Keratinocyte (primary cell): ENCODE results near the gene PRKD2. TPM values are rescaled to one million over a fixed set of nuclear protein-coding genes. Genes with fewer than 3 reads are reported as not detected.

Experiments
- DNase-seq: peaks from one replicate; pipeline ENCODE4 v3.0.0-alpha.2; 2011; ENCODE audit warnings: low read depth, missing footprints, low spot score
- FAIRE-seq: peaks from 2 replicates; lab custom pipeline; 2011; peaks lifted over from hg19 to GRCh38; lab: Jason Lieb, UNC
- H2AFZ ChIP-seq: 2 replicates; pipeline ENCODE4 v1.6.0; 2012; ENCODE audit warnings: low read length, control low read depth, inconsistent platforms; ENCODE audit not compliant: control insufficient read depth
- H3K27ac ChIP-seq: 2 replicates; pipeline ENCODE4 v1.5.1; 2011; ENCODE audit warnings: low read length; ENCODE audit not compliant: control insufficient read depth, insufficient read depth
- H3K27me3 ChIP-seq: 3 replicates; pipeline ENCODE4 v1.6.0; 2011; ENCODE audit warnings: low read length; ENCODE audit not compliant: control insufficient read depth, insufficient read depth; ENCODE audit errors: extremely low read depth
- H3K36me3 ChIP-seq, 2 experiments: 2 replicates in 1 of 2; 3 replicates in 1 of 2; pipeline ENCODE4 v1.5.1; 2011; ENCODE audit warnings: low read length in 2 of 2, mild to moderate bottlenecking in 1 of 2; ENCODE audit not compliant: control insufficient read depth in 2 of 2, insufficient read depth in 2 of 2; ENCODE audit errors: extremely low read depth in 1 of 2
- H3K4me1 ChIP-seq: 3 replicates; pipeline ENCODE4 v1.5.1; 2011; ENCODE audit warnings: low read length; ENCODE audit not compliant: control insufficient read depth, insufficient read depth; ENCODE audit errors: extremely low read depth
- H3K4me2 ChIP-seq: 3 replicates; pipeline ENCODE4 v1.6.0; 2011; ENCODE audit warnings: low read depth, low read length; ENCODE audit not compliant: control insufficient read depth, insufficient read depth; ENCODE audit errors: extremely low read depth
- H3K4me3 ChIP-seq, 3 experiments: fragments of 200-600 bp in 1 of 3; sonication (generic) in 1 of 3; 2 replicates in 2 of 3; 3 replicates in 1 of 3; pipeline ENCODE4 v1.5.1; 2011 to 2016; ENCODE audit warnings: low read length in 3 of 3, mild to moderate bottlenecking in 3 of 3, control low read depth in 2 of 3, inconsistent platforms in 1 of 3, low read depth in 1 of 3, mixed read lengths in 1 of 3, mixed run types in 1 of 3, moderate library complexity in 1 of 3; ENCODE audit not compliant: control insufficient read depth in 2 of 3, insufficient read depth in 2 of 3; ENCODE audit errors: extremely low read depth in 1 of 3
- H3K79me2 ChIP-seq: 2 replicates; pipeline ENCODE4 v1.6.0; 2012; ENCODE audit warnings: low read length; ENCODE audit not compliant: control insufficient read depth, insufficient read depth
- H3K9ac ChIP-seq: 3 replicates; pipeline ENCODE4 v1.6.0; 2011; ENCODE audit warnings: low read length; ENCODE audit not compliant: control insufficient read depth, insufficient read depth; ENCODE audit errors: extremely low read depth
- H3K9me1 ChIP-seq: 3 replicates; pipeline ENCODE4 v1.6.0; 2011; ENCODE audit warnings: low read length; ENCODE audit not compliant: control insufficient read depth, insufficient read depth; ENCODE audit errors: extremely low read depth
- H3K9me3 ChIP-seq: 2 replicates; pipeline ENCODE4 v1.5.1; 2012; ENCODE audit warnings: low read depth, low read length; ENCODE audit not compliant: control insufficient read depth
- H4K20me1 ChIP-seq: 3 replicates; pipeline ENCODE4 v1.6.0; 2011; ENCODE audit warnings: low read length; ENCODE audit not compliant: control insufficient read depth, insufficient read depth; ENCODE audit errors: extremely low read depth
- CTCF ChIP-seq, 3 experiments: IDR thresholded peaks in 1 of 3; conservative IDR thresholded peaks in 1 of 3; optimal IDR thresholded peaks in 1 of 3; 2 replicates in 2 of 3; 3 replicates in 1 of 3; pipeline versions ENCODE3 to v1.5.1; 2011; ENCODE audit warnings: low read length in 3 of 3, mild to moderate bottlenecking in 3 of 3, moderate library complexity in 2 of 3, control low read depth in 1 of 3, inconsistent platforms in 1 of 3; ENCODE audit not compliant: insufficient read depth in 2 of 3; ENCODE audit errors: extremely low read depth in 1 of 3
- EZH2 ChIP-seq: IDR thresholded peaks from one replicate; pipeline ENCODE4 v1.6.1; 2012; ENCODE audit warnings: inconsistent platforms, mild to moderate bottlenecking, low read length, moderate library complexity
- dilution Hi-C: fragments of 300-500 bp; cut with MboI; formaldehyde crosslinking; loops from one replicate; pipeline ENCODE4 v1.7.0; 2020; ENCODE audit warnings: low sequenced_read_pairs; ENCODE audit not compliant: extremely low pct_ligation_motif_present
- polyA plus RNA-seq, 5 experiments: library from polyadenylated mRNA; depleted of rRNA in 3 of 5; stranded (reverse) in 3 of 5; stranded (forward) in 1 of 5; unstranded in 1 of 5; fragments of >200 nt; gene quantifications; 1 replicate in 1 of 5; 2 replicates in 3 of 5; 3 replicates in 1 of 5; pipeline versions ENCODE4 v1.2.1 to v1.2.3, GENCODE V29; 2011 to 2012; ENCODE audit warnings: missing spikeins in 2 of 5, low read depth in 1 of 5, low replicate concordance in 1 of 5

The PRKD2 gene
- polyA plus RNA-seq, 1 donor (not counting 4 experiments of a cell fraction or from before 2014, with no cell fraction given) = 9.9 TPM

GRCh38 chr19:46660008-46660517 lies 56.9 kb downstream of the PRKD2 start:
- H3K9me3 ChIP-seq = no peaks in the 10 kb centered on the region
- H4K20me1 ChIP-seq = no peaks in the 10 kb centered on the region
- no peak overlapping the region for H2AFZ ChIP-seq
- no peaks in the 10 kb centered on the region for H3K36me3 ChIP-seq
- dilution Hi-C loops = no loop called here
- FAIRE-seq (no peak), DNase-seq (no peak)
- H3K9ac ChIP-seq = no peak overlapping the region
- H3K4me1 ChIP-seq = peaks cover 13% of the 10 kb centered on the region
- no peak overlapping the region for H3K27ac ChIP-seq
- TF ChIP-seq CTCF (optimal IDR thresholded peaks at IDR 0.05 in 1 of 3, IDR thresholded peaks at IDR 0.05 in 1 of 3, conservative IDR thresholded peaks at IDR 0.05 in 1 of 3; ENCODE audit: extremely low read depth in 1 of 3, insufficient read depth in 2 of 3, low read length in 3 of 3) (no peak), EZH2 (peak; percentile 75)
- H3K27me3 ChIP-seq = peaks cover 26% of the 10 kb centered on the region
- H3K4me2 ChIP-seq = no peak overlapping the region
- no peaks in the 10 kb centered on the region for H3K9me1 ChIP-seq
- no peak overlapping the region for H3K4me3 ChIP-seq
- H3K79me2 ChIP-seq = no peaks in the 10 kb centered on the region

- H3K9me3 ChIP-seq = no peaks in the 10 kb centered on the region
- H2AFZ ChIP-seq = no peak overlapping the region
- H3K79me2 ChIP-seq = no peaks in the 10 kb centered on the region
- H3K27ac ChIP-seq = no peak overlapping the region
- peaks cover 26% of the 10 kb centered on the region for H3K27me3 ChIP-seq
- no peaks in the 10 kb centered on the region for H4K20me1 ChIP-seq
- TF ChIP-seq CTCF (optimal IDR thresholded peaks at IDR 0.05 in 1 of 3, IDR thresholded peaks at IDR 0.05 in 1 of 3, conservative IDR thresholded peaks at IDR 0.05 in 1 of 3; ENCODE audit: extremely low read depth in 1 of 3, insufficient read depth in 2 of 3, low read length in 3 of 3) = no peak
- TF ChIP-seq EZH2 = no peak
- H3K9me1 ChIP-seq = no peaks in the 10 kb centered on the region
- H3K4me2 ChIP-seq = no peak overlapping the region
- no peaks in the 10 kb centered on the region for H3K36me3 ChIP-seq
- peaks cover 13% of the 10 kb centered on the region for H3K4me1 ChIP-seq
- FAIRE-seq (no peak), DNase-seq (no peak)
- dilution Hi-C loops = no loop called here
- no peak overlapping the region for H3K9ac ChIP-seq
- H3K4me3 ChIP-seq = no peak overlapping the region
These were observed 57.5 kb downstream of the PRKD2 start for GRCh38 chr19:46659151-46660007.
